ENCODE results near the gene NCAPG. TPM values are rescaled to one million over a fixed set of nuclear protein-coding genes. Genes with fewer than 3 reads are reported as not detected.

Gene NCAPG
- total and polyA plus RNA-seq, 9 of the 15 experiments (the other 6 are each of a cell fraction or from before 2014, with no cell fraction given) = 25.6 to 102 (median 65.3) TPM

DNA sequence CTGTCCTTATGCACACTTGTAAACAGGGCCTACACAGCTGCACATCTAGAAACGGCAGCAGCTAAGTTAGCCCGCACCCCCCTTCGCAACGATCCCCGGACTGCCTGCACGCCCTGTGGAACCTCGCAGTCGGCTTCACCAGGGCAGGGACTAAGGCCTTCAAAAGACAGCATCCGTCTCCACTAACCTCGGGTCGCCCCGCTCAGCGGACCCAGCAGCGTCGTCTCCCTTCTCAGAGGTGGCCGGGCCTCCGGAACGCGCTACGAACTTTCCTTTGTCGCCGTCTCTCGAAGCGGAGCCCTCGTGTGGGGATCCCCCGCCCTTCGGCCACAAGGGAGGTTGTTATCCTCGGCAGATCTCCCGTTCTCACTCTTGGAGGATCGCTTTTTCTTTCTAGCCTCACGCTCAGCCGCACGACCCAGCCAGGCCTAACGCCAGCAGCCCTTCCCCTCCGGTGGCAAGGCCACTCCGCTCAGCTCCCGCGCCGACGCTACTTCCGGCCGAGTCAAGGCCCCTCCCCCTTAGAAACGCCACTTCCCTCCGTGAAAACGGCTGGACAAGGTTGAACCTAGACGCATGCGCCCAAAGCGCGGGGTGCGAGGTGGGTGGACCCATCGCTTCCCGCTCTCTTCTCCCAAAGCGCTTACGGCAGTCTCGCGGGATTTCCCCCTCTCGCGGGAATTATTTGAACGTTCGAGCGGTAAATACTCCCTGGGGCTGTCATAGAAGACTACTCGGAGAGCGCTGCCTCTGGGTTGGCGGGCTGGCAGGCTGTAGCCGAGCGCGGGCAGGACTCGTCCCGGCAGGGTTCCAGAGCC is at the start of gene NCAPG, which contains the start of gene DCAF16 (continued):
- TF ChIP-seq, protein P1, sequence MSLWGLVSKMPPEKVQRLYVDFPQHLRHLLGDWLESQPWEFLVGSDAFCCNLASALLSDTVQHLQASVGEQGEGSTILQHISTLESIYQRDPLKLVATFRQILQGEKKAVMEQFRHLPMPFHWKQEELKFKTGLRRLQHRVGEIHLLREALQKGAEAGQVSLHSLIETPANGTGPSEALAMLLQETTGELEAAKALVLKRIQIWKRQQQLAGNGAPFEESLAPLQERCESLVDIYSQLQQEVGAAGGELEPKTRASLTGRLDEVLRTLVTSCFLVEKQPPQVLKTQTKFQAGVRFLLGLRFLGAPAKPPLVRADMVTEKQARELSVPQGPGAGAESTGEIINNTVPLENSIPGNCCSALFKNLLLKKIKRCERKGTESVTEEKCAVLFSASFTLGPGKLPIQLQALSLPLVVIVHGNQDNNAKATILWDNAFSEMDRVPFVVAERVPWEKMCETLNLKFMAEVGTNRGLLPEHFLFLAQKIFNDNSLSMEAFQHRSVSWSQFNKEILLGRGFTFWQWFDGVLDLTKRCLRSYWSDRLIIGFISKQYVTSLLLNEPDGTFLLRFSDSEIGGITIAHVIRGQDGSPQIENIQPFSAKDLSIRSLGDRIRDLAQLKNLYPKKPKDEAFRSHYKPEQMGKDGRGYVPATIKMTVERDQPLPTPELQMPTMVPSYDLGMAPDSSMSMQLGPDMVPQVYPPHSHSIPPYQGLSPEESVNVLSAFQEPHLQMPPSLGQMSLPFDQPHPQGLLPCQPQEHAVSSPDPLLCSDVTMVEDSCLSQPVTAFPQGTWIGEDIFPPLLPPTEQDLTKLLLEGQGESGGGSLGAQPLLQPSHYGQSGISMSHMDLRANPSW (CRISPR knock-in tag; IDR thresholded peaks at IDR 0.05) = peak; percentile 86; the same call in 1 of the 2 replicates
- TF ChIP-seq HSF4 (CRISPR knock-in tag; IDR thresholded peaks at IDR 0.05; ENCODE audit: borderline replicate concordance) (no peak), SMARCA4 (IDR thresholded peaks at IDR 0.05) (0 out of 2 replicates have a peak, but pooled peaks have one; percentile 31), CSDE1 (IDR thresholded peaks at IDR 0.05) (no peak), POU5F1 (IDR thresholded peaks at IDR 0.05; ENCODE audit: borderline replicate concordance, low read depth, low read length, partially characterized antibody) (no peak), FOXJ2 (tag; IDR thresholded peaks at IDR 0.05) (no peak), ZKSCAN1 (IDR thresholded peaks at IDR 0.05; ENCODE audit: low read depth, low read length) (no peak; the same call in 1 of the 2 replicates), CCNT2 (IDR thresholded peaks at IDR 0.05; ENCODE audit: borderline replicate concordance, extremely low read depth, insufficient read length, low read depth, low read length) (peak; percentile 72), SPI1 (IDR thresholded peaks at IDR 0.05; ENCODE audit: borderline replicate concordance, low read depth, low read length) (peak; percentile 90), POLR2H (tag; IDR thresholded peaks at IDR 0.05; ENCODE audit: low read depth) (peak; percentile 88), RNF2 (IDR thresholded peaks at IDR 0.05) (peak; percentile 20; the same call in 1 of the 2 replicates), PYGO2 (tag; IDR thresholded peaks at IDR 0.05) (no peak), TRIM28 (IDR thresholded peaks at IDR 0.05) (0 out of 2 replicates have a peak, but pooled peaks have one; percentile 38), CBX3 (IDR thresholded peaks at IDR 0.05; ENCODE audit: borderline replicate concordance in 1 of 2, low read length in 2 of 2) (0 out of 3 replicates have a peak, but pooled peaks of 1 of the 2 experiments have one; percentile 81), RFX7 (CRISPR knock-in tag; IDR thresholded peaks at IDR 0.05) (no peak), ZNF644 (tag; IDR thresholded peaks at IDR 0.05; ENCODE audit: low read depth) (no peak), ZNF174 (CRISPR knock-in tag; IDR thresholded peaks at IDR 0.05) (no peak), ZFX (CRISPR knock-in tag; IDR thresholded peaks at IDR 0.05) (peak; percentile 98), NELFE (IDR thresholded peaks at IDR 0.05; ENCODE audit: insufficient read depth, insufficient read length) (no peak), GTF2E2 (tag; IDR thresholded peaks at IDR 0.05) (peak; percentile 47; the same call in 1 of the 2 replicates), ZNF785 (CRISPR knock-in tag; IDR thresholded peaks at IDR 0.05) (no peak), SAFB (IDR thresholded peaks at IDR 0.05; ENCODE audit: borderline replicate concordance, low read depth, low read length) (no peak), ZNF347 (CRISPR knock-in tag; IDR thresholded peaks at IDR 0.05; ENCODE audit: low read depth) (no peak), SMC3 (conservative IDR thresholded peaks at IDR 0.05; ENCODE audit: insufficient read depth, low read depth, low read length) (no peak)
- TF ChIP-seq, protein P2, sequence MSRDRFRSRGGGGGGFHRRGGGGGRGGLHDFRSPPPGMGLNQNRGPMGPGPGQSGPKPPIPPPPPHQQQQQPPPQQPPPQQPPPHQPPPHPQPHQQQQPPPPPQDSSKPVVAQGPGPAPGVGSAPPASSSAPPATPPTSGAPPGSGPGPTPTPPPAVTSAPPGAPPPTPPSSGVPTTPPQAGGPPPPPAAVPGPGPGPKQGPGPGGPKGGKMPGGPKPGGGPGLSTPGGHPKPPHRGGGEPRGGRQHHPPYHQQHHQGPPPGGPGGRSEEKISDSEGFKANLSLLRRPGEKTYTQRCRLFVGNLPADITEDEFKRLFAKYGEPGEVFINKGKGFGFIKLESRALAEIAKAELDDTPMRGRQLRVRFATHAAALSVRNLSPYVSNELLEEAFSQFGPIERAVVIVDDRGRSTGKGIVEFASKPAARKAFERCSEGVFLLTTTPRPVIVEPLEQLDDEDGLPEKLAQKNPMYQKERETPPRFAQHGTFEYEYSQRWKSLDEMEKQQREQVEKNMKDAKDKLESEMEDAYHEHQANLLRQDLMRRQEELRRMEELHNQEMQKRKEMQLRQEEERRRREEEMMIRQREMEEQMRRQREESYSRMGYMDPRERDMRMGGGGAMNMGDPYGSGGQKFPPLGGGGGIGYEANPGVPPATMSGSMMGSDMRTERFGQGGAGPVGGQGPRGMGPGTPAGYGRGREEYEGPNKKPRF (IDR thresholded peaks at IDR 0.05; ENCODE audit: low read depth, low read length) = no peak

All from K562 (cell line).